GM21423 (cell line): Measurements from ENCODE around the gene SLC37A4.
A peak's percentile ranks its signal among the peaks of the same experiment; 100 is the strongest.
"Not testable (repeated sequence)": the region's sequence is repeated elsewhere in the genome, so short reads cannot be mapped to it uniquely, and the experiment has no call there.

ENCODE experiments used
- ATAC-seq: cut with Tn5 transposase; IDR thresholded peaks from one replicate; pipeline ENCODE4 v1.9.1; 2021; ENCODE audit warnings: mild to moderate bottlenecking, moderate library complexity; ENCODE audit not compliant: unreplicated experiment

Gene SLC37A4

DNA sequence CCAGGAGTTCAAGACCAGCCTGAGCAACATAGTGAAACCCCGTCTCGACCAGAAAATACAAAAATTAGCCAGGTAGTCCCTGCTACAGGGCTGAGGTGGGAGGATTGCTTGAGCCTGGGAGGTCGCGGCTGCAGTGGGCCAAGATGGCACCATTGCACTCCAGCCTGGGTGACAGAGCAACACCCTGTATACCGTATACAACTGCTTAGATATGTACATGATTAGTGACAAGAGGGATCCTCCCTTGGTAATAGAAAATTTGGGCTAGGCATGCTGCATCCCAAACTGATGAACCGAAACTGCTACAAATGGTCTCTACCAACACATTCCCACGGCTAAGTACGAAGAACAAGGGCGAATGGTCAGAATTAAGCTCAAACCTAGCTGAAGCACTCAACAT, 12.2 kb upstream of the SLC37A4 start:
- ATAC-seq = no peak

- ATAC-seq = no peak
These were observed 11.3 kb upstream of the SLC37A4 start for GRCh38 chr11:119041821-119042514.

DNA sequence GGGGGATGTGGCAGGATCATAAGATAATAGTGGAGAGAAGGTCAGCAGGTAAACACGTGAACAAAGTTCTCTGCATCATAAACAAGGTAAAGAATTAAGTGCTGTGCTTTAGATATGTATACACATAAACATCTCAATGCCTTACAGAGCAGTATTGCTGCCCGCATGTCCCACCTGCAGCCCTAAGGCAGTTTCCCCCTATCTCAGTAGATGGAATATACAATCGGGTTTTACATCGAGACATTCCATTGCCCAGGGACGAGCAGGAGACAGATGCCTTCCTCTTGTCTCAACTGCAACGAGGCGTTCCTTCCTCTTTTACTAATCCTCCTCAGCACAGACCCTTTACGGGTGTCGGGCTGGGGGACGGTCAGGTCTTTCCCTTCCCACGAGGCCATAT, 8.8 kb upstream of the SLC37A4 start:
- not testable (repeated sequence) for ATAC-seq

DNA sequence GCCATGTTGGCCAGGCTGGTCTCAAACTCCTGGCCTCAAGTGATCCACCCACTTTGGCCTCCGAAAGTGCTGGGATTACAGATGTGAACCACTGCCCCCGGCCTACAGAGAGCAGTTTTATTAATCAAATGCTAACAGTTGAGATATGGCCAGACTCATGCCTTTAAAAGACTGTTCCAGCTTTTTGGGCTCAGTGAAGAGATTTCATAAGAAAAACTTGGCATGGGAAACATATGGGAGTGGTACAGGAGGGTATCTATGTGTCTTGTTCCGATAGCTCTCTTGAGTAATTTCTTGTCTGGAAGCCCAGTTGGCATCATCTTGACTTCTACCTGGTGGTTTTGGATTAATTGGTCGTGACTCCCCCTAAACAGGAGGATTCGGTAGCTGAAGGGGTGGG, 8.2 kb upstream of the SLC37A4 start:
- ATAC-seq = no peak

DNA sequence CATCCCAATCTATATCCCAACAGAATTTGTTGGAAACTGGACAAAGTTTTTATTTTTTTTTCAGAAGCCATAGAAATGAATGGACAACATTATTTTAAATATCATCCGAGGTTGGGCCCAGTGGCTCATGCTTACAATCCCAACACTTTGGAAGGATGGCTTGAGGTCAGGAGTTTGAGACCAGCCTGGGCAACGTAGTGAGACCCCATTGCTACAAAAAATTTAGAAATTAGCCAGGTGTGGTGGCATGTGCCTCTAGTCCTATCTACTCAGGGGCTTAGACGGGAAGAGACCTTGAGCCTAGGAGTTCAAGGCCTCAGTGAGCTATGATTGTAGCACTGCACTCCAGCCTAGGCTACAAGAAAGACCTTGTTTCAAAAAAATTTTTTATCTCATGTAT, 4.1 kb upstream of the SLC37A4 start:
- ATAC-seq = no peak

DNA sequence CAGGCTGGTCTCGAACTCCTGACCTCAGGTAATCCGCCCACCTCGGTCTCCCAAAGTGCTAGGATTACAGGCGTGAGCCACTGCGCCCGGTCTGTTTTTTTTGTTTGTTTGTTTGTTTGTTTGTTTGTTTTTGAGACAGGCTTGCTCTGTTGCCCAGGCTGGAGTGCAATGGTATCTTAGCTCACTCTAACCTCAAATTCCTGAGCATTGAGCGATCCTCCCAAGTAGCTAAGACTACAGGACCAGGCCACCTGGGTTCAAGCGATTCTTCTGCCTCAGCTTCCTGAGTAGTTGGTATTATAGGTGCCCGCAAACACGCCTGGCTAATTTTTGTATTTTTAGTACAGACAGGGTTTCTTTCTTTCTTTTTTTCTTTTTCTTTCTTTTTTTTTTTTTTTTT, 2.7 kb upstream of the SLC37A4 start:
- not testable (repeated sequence) for ATAC-seq

GRCh38 chr11:119031912-119032280, 1.2 kb upstream of the SLC37A4 start:
- no peak for ATAC-seq

DNA sequence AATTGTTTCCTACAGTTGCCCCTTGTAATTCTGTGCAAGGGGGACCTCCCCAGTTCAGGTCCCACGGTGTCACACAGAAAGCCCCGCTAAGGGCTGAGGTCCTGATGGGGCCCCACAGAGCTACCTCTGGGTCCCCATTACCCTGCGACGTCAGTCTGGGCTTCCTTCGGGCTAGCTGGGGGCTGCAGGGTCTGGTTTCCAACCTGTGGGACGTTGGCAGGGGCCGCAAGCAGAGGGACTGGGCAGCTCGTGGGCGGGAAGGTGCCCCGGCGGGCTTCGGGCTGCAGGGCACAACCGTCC, 698 bp downstream of the SLC37A4 start:
- peak; percentile 13 for ATAC-seq

DNA sequence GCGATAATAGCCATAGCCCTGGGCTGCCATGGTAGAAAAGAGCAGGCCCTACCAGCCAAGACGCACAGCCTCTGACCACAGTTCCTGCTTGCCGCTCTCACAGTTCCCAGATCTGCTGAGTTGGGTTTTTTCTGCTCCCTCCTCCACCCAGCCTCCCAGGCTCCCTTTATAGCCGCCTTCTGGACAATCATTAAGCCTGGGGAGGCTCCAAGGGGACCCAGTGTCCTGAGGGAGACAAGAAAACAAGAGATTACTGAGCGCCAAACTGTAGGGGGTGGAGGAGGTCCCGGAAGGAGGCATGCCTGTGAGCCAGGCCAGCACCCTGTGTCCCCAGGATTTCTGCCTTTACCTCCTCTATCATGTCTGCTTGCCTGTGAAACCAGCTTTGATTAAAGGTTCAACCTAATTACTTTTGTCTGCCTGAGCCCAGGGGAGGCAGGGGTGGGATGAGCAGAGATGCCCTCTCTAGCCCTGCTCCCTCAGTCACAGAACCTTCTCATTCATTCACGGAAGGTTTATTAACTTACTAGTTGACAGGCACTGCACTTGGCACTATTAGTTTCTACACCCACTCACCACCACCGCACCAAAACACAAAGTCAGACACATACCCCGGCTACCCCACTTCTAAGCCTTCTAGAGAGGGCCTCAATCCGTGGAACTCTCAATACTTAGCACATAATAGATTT, 1.2 kb downstream of the SLC37A4 start:
- ATAC-seq = peak; percentile 1

GRCh38 chr11:119029069-119029339, 1.7 kb downstream of the SLC37A4 start:
- ATAC-seq = no peak

GRCh38 chr11:119028346-119029068, 2.2 kb downstream of the SLC37A4 start:
- no peak for ATAC-seq

DNA sequence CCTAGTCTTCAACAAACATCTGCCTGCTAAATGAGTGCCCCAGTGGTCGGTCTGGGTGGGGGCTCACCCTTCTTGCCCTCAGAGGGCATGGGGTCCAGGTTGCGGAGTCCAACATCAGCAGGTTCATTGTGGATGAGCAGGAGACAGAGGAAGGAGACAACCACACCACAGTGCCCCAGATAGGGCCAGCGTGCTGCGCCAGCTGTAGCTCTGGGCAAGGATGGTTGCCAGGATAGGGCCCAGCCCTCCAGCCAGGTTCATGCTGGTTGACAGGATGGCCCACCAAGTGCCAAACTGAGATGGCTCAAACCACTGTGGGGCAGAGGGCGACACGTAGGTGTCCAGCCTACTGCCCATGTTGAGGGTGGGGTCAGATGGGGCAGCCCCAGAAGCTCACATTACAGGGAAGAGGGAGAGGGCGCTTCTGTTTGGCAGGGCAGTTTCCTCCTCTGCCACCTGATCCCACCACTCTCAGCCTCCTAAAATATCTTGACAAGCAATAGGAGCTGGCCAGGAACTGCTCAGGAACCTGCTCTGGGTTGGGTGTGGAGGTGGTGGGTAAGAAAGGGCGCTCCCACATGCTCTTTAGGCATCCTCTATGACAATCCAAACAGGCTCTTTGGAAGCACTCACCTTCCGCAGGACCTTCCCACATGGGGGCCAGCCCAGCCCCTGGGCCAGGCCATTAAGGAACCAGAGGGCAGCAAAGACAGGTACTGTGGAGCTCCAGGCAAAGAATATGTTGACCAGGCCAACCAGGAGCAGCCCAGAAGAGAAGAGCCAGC, 2.9 kb downstream of the SLC37A4 start:
- ATAC-seq = no peak

GRCh38 chr11:119026970-119027369, 3.7 kb downstream of the SLC37A4 start:
- ATAC-seq = no peak

DNA sequence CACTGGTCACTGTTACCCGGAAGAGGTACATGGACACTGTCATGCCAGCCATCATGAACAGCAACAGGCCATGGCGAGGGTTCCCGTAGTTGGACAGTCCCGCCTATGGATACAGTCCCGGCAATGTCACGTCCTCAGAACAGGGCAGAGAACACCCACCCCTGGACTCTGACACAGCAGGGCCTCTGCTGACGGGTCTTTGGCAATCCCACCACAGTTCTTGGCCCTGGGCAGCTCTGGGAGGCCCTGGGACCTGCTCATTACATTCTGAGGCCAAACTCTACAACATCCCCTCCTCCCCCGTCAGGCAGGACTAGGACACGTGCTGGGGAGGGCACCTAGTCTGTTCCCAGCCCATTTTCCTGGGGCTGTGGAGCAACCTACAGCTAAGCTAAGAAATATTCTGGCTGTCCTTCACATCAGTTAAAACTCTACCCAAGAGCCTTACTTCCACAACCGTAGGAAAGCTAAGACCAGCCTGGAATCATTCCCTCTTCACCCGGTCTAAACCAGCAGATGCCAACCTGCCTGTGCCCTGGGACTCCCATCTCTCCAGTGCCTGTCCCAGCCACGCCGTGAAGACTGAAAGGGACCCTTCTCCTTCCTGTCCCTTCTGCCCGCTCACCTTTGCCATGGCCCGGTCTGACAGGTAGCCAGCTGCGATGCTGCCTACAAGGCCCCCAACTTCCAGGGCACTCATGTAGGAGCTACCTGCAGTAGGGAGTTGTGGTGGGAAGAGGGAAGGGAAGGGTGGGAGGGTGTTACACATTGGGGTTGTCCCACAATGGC, 4.5 kb downstream of the SLC37A4 start:
- no peak for ATAC-seq

- no peak for ATAC-seq
These were observed 5.1 kb downstream of the SLC37A4 start for GRCh38 chr11:119025541-119025940.

- no peak for ATAC-seq
These were observed 5.6 kb downstream of the SLC37A4 start for GRCh38 chr11:119025099-119025473.

DNA sequence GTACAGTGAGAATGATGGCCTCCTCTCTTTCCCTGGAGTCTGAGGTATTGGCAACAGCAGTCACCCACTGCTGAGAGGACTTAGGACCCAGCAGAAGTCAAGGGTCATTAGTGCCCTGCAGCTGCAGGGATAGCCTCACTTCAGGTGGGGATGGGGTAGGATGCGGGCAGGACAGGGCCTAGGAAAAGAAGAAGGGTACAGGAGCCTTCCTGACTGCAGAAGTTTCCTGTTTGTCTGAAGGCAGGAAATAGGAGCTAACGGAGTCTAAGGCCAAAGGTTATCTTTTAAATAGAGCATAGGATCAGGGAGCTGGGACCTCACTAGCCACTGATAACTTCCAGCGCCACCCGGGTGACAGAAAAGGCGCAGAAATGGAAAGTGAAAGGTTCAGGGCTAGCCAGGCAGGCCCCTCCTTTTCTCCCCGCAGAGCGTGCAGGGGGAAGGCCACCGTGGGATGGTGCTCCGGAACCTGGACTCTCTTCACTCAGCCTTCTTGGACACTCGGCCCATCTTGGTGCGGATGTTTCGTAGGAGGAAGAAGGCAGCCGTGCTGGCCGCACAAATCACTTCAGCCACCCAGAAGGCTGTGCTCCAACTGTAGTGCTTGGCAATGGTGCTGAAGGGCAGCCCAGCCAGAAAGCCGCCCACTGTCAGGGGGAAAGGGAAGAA, 6.1 kb downstream of the SLC37A4 start:
- ATAC-seq = no peak

DNA sequence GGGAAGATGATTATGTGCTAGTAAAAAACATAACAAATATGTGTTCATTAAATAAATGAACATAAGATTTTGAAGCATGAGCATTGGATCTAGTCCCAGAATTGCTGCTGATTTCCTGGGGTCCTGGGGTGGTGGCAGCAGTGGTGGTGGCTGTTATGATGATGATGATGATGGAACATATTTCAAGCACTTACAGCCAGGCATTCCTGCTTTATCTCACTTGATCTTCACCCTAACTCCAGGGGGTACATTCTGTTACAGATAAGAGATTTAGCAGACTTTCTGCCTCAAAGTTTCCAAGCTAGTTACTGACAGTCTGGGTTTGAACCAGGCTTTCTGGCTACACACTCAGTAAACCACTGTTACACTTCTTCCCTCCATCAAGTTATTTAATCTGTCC, 6.9 kb downstream of the SLC37A4 start:
- no peak for ATAC-seq

DNA sequence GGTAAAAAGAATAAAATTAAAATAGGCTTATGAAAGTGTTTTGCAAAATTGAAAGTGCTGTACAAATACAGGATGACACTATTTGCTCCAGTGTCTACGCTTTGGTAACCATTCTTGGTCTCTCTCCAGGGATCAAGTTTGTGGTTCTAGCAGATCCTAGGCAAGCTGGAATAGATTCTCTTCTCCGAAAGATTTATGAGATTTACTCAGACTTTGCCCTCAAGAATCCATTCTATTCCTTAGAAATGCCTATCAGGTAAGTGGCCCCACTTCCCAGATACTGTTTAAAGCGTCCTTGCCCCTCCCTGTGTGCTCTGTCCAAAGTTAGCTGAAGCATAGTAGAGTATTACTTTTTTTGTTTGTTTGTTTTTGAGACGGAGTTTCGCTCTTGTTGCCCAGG, 9.0 kb downstream of the SLC37A4 start:
- ATAC-seq = no peak

GRCh38 chr11:119019996-119020395, 10.7 kb downstream of the SLC37A4 start:
- ATAC-seq = no peak
